Progenitor cell of endocrine pancreas (in vitro differentiated cells): Measurements from ENCODE around the gene CREBBP. TPM values are rescaled to one million over a fixed set of nuclear protein-coding genes. Genes with fewer than 3 reads are reported as not detected.
A peak's percentile ranks its signal among the peaks of the same experiment; 100 is the strongest.

Experiments used
- DNase-seq: peaks from one replicate; pipeline ENCODE4 v3.0.0; 2021; ENCODE audit warnings: low spot score; ENCODE audit not compliant: unreplicated experiment
- H3K27ac Mint-ChIP-seq: 2 replicates; pipeline ENCODE4 v1.8.0; 2021; ENCODE audit warnings: mild to moderate bottlenecking, moderate library complexity, mixed read lengths
- H3K27me3 Mint-ChIP-seq: 2 replicates; pipeline ENCODE4 v1.8.0; 2021; ENCODE audit warnings: mixed read lengths
- H3K36me3 Mint-ChIP-seq: 2 replicates; pipeline ENCODE4 v1.8.0; 2022; ENCODE audit warnings: mixed read lengths; ENCODE audit not compliant: insufficient read depth
- H3K4me1 Mint-ChIP-seq: 2 replicates; pipeline ENCODE4 v1.8.0; 2021; ENCODE audit warnings: low read depth, mixed read lengths
- H3K4me3 Mint-ChIP-seq: 2 replicates; pipeline ENCODE4 v1.8.0; 2021; ENCODE audit warnings: low read depth, mild to moderate bottlenecking, moderate library complexity, mixed read lengths
- H3K9me3 Mint-ChIP-seq: 2 replicates; pipeline ENCODE4 v1.8.0; 2021; ENCODE audit warnings: low read depth, mixed read lengths
- total RNA-seq: library from RNA; stranded (reverse); gene quantifications from 2 replicates; pipeline ENCODE4 v1.2.1, GENCODE V29; 2021
- TF ChIP-seq, protein P1 (sequence below): fragments of 200-600 bp; sonication (generic); IDR thresholded peaks from one replicate; pipeline ENCODE4 v1.5.0; 2021; ENCODE audit warnings: antibody characterized with exemption, mild to moderate bottlenecking; ENCODE audit not compliant: unreplicated experiment

Gene CREBBP
- total RNA-seq, 1 donor from 2014 or later: 144 TPM

DNA sequence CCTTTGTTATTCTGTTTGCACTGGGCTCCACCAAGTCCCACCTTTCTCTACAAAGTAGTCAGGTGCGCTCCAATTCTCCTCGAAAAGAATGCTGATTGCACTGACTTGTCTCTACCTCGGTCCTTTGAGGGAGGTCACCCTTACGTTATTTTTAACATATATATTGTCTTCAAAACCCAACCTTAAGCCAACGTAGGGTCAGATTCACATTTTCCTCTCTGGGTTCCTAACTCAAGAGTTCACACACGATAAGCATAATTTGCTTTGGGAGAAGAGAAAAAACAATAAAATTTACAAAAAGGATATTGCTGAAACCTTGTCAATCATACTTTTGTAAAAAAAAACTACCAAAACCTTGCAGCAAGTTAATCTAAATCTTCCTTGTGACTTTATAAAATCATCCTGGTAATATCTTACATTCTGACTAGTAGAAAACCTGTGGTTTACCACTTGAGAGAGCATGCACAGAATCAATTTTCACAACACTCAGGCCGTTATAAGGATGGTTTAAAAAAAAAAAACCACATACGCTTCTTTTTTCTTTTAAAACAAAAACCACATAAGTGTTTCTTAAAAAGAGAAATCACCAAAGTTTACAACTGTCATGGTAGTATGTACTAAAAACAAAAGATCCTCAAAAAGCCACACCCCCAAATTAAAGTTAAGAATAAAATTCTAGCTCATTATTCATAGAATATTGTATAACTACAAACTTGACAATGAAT is 91.0 kb downstream of the CREBBP start:
- H3K9me3 Mint-ChIP-seq: no peaks in the 10 kb centered on the region
- H3K27ac Mint-ChIP-seq: peak overlapping the region; percentile 22
- H3K4me1 Mint-ChIP-seq: peaks cover 3% of the 10 kb centered on the region
- H3K27me3 Mint-ChIP-seq: no peaks in the 10 kb centered on the region
- DNase-seq: no peak
- peaks cover 25% of the 10 kb centered on the region for H3K36me3 Mint-ChIP-seq
- TF ChIP-seq, protein P1, sequence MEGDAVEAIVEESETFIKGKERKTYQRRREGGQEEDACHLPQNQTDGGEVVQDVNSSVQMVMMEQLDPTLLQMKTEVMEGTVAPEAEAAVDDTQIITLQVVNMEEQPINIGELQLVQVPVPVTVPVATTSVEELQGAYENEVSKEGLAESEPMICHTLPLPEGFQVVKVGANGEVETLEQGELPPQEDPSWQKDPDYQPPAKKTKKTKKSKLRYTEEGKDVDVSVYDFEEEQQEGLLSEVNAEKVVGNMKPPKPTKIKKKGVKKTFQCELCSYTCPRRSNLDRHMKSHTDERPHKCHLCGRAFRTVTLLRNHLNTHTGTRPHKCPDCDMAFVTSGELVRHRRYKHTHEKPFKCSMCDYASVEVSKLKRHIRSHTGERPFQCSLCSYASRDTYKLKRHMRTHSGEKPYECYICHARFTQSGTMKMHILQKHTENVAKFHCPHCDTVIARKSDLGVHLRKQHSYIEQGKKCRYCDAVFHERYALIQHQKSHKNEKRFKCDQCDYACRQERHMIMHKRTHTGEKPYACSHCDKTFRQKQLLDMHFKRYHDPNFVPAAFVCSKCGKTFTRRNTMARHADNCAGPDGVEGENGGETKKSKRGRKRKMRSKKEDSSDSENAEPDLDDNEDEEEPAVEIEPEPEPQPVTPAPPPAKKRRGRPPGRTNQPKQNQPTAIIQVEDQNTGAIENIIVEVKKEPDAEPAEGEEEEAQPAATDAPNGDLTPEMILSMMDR: no peak
- H3K4me3 Mint-ChIP-seq: no peak overlapping the region

DNA sequence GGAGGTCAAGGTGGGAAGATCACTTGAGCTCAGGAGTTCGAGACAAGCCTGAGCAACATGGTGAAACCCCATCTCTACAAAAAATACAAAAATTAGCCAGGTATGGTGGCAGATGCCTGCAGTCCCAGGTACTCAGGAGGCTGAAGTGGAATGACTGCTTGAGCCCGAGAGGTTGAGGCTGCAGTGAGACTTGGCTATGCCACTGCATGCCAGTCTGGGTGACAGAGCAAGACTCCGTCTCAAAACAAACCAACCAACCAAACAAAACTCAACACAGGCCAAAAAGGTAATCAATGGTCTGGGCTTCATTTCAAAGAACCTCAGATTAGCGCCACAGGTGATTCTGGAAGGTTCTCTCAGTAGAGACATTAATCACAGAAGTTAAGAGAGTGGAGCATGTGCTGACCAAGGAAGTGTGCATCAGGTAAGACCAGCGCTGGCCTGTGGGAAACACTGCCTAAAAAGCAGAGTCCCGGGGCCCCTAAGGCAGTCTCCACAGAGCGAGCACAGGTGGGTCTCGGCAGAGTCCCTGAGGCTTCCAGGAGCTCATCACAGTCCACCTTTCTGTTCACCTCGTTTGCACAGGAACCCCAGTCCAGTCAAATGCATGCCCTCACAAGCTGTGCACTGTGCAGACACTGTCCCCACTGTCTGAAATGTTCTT is 91.7 kb downstream of the CREBBP start:
- TF ChIP-seq, protein P1: no peak
- peak overlapping the region; percentile 22 for H3K27ac Mint-ChIP-seq

DNA sequence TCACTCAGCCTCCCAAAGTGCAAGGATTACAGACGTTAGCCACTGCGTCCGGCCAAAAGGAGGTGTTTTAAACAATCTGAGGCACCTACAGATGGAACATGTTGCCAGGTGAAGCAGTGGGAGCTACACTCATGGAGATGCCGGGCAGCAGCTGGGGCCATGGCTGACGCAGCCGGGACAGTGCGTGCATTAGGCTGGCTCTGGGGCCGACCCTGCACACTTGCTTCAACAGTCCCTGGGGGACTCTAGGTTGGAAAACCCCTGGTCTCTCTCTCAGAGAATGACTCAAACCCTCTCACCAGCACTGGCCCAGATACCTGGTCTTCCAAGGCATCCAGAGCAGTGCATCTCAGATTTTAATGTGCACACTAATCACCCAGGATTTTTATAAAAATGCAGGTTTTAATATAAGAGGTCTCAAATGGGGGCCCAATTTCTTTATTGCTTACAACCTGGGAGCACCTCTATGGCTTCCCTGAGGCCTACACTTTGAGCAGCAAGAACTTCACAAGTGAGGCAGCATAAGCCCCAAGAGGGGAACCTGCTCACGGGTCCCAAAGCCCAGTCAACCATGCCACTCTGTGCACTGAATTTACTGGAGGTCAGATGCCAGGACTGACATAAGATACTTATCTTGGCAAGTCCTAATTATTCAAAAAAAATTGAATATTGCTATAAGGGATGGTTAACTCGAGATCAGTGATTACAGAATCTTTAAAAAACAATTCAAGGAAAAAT is 92.4 kb downstream of the CREBBP start:
- Mint-ChIP-seq H3K36me3 (peaks cover 25% of the 10 kb centered on the region), H3K4me3 (no peak overlapping the region), H3K9me3 (no peaks in the 10 kb centered on the region), H3K27me3 (no peaks in the 10 kb centered on the region), H3K27ac (peak overlapping the region; percentile 22), H3K4me1 (peaks cover 3% of the 10 kb centered on the region)
- TF ChIP-seq, protein P1: no peak
- no peak for DNase-seq

More for the DNA sequence above, 91.7 kb downstream of the CREBBP start:
- no peak overlapping the region for H3K4me3 Mint-ChIP-seq
- no peaks in the 10 kb centered on the region for H3K27me3 Mint-ChIP-seq
- H3K9me3 Mint-ChIP-seq: no peaks in the 10 kb centered on the region
- no peak for DNase-seq
- H3K36me3 Mint-ChIP-seq: peaks cover 25% of the 10 kb centered on the region
- peaks cover 3% of the 10 kb centered on the region for H3K4me1 Mint-ChIP-seq

DNA sequence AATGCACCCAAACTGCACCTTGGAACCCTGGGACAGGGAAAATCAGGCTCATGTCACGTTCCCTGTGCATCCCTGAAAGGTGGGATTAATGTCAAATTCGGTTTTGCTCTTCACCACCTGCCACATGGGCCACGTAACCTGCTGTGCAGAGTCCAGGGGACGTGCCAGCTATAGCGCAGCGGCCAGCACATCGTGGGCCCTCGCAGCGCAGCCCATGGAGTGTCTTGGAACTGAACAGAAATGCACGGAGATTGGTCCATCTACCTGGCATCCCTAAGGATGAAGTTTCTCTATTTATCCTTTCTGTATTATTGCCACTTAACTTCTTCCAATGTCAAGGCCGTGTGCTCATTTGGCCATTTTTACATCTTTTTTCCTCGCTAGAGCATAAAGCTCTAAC is 95.1 kb downstream of the CREBBP start:
- H3K27ac Mint-ChIP-seq: peak overlapping the region; percentile 69
- no peaks in the 10 kb centered on the region for H3K9me3 Mint-ChIP-seq
- TF ChIP-seq, protein P1: no peak
- H3K27me3 Mint-ChIP-seq: no peaks in the 10 kb centered on the region
- peaks cover 6% of the 10 kb centered on the region for H3K36me3 Mint-ChIP-seq
- no peak overlapping the region for H3K4me3 Mint-ChIP-seq
- H3K4me1 Mint-ChIP-seq: peaks cover 7% of the 10 kb centered on the region
- no peak for DNase-seq

DNA sequence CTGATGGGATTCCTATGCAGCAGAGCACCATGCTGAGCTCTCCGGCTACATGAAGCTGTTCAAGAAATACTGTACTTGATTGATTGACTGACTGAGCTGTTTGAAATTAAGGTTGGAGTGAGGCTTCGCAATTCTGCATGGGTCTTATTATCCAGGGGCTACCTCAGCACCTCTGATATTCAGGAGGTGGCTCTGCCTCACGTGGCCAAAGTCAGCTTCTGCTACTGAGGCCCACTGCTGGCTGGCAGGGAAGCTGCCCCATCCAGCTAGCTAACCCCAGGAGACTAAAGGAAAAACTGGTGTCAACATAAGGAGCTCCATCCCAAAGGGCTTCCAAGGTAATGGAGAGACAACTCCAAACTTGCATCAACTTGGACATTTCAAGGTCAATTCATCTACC is 97.0 kb downstream of the CREBBP start:
- Mint-ChIP-seq H3K27me3 (no peaks in the 10 kb centered on the region), H3K4me1 (peaks cover 4% of the 10 kb centered on the region), H3K4me3 (no peak overlapping the region), H3K9me3 (no peaks in the 10 kb centered on the region), H3K27ac (peak overlapping the region; percentile 56), H3K36me3 (peaks cover 7% of the 10 kb centered on the region)
- TF ChIP-seq, protein P1: no peak
- DNase-seq: no peak
